Muscle layer of duodenum (tissue), 2 donors: ENCODE results near the gene SLC22A3.
"Not testable (repeated sequence)": the region's sequence is repeated elsewhere in the genome, so short reads cannot be mapped to it uniquely, and the experiment has no call there.

Source experiments
- H3K27ac ChIP-seq: one replicate; pipeline ENCODE4 v1.7.0; 2013; ENCODE audit warnings: mild to moderate bottlenecking, low read length
- H3K27me3 ChIP-seq: one replicate; pipeline ENCODE4 v1.7.0; 2013; ENCODE audit warnings: low read depth, mild to moderate bottlenecking, control low read depth, low read length
- H3K36me3 ChIP-seq, 2 donors: one replicate each; pipeline ENCODE4 v1.7.0; 2013; ENCODE audit warnings: low read length in 2 of 2, control low read depth in 1 of 2, mild to moderate bottlenecking in 1 of 2; ENCODE audit not compliant: insufficient read depth in 2 of 2, control insufficient read depth in 1 of 2
- H3K4me1 ChIP-seq, 2 donors: one replicate each; pipeline ENCODE4 v1.7.0; 2013; ENCODE audit warnings: low read length in 2 of 2, mild to moderate bottlenecking in 2 of 2, control low read depth in 1 of 2, moderate library complexity in 1 of 2; ENCODE audit not compliant: insufficient read depth in 2 of 2, control insufficient read depth in 1 of 2
- H3K4me3 ChIP-seq, 2 donors: one replicate each; pipeline ENCODE4 v1.7.0; 2013; ENCODE audit warnings: low read length in 2 of 2, low read depth in 1 of 2, mild to moderate bottlenecking in 1 of 2
- H3K9me3 ChIP-seq, 2 donors: one replicate each; pipeline ENCODE4 v1.7.0; 2013; ENCODE audit warnings: low read length in 2 of 2, control low read depth in 1 of 2, mild to moderate bottlenecking in 1 of 2; ENCODE audit not compliant: control insufficient read depth in 1 of 2
- donor health status: healthy.

The SLC22A3 gene

DNA sequence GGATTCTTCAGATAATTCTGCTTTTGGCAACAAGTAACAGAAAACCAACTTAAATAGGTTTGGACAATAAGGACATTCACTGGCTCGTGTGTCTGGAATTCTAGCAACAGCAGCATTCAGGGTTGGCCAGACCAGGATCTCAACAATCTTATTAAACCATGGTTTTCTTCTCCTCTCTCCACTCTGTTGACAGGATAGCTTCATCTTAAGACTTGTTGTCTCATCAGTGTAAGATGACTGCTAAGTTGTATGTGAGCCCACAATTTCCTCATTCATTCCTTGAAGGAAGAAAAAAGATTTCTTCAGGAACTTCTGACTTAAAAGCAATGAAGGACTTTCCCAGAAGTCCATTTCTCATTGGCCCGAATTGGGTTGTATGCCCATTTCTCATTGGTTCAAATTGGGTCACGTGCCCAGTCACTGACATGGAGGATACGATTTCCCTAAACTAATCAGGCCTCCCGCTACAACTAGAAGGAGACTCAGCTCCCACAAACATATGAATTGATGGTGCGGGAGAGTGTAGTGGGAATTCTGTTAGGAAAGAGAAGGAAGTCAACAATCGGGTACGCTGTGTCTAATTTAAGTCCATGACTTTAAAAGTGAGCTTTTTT lies 83.7 kb downstream of the SLC22A3 start:
- no peaks in the 10 kb centered on the region for H3K36me3 ChIP-seq
- no peaks in the 10 kb centered on the region for H3K9me3 ChIP-seq
- no peak overlapping the region for H3K27ac ChIP-seq
- H3K4me1 ChIP-seq = peaks cover 0 to 32% of the 10 kb centered on the region in 2 donors
- H3K4me3 ChIP-seq = peak overlapping the region in 1 of 2 donors; percentile 17
- no peaks in the 10 kb centered on the region for H3K27me3 ChIP-seq

DNA sequence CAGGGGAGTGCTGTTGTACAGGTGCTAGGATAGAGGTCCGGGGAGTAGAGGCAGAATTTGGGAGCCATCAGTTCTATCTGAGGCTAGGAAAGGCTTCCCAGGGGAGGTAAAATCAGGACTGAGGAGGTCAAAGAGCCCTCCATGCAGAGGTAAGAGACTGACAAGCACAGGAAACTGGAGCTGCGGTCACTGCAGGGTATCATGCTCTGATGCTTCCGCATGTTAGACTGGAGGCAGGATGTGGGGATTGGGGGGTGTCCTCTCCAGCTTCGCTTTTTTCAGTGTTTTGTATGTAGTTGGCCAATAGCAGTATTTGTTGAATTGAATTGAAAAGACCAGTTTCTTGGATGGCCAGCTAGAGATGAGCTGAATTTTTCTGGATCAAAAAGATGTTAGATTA lies 87.8 kb downstream of the SLC22A3 start:
- Histone ChIP-seq H3K4me3 (no peak overlapping the region), H3K27ac (no peak overlapping the region), H3K27me3 (no peaks in the 10 kb centered on the region), H3K4me1 (peaks cover 0 to 3% of the 10 kb centered on the region in 2 donors), H3K36me3 (no peaks in the 10 kb centered on the region), H3K9me3 (no peaks in the 10 kb centered on the region)

DNA sequence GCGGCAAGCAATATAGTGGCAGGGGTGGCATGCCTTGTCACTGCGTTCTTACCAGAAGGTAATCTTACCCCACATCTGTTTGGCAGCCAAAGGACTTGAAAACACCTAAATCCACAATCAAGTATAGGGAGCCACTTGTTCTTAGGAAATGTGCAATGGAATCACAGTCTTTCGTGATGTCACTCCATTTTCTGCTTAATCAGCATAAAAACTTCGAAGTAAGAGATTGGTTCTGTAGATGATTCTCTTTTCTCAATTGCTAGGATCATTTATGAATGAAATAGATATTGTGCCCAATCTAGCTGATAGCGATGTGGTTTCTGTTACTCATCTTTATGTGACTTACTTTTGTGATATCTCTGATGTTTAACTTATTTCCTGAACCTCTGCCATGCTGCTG lies 89.0 kb downstream of the SLC22A3 start:
- H3K9me3 ChIP-seq = no peaks in the 10 kb centered on the region
- no peaks in the 10 kb centered on the region for H3K27me3 ChIP-seq
- no peaks in the 10 kb centered on the region for H3K4me1 ChIP-seq
- H3K27ac ChIP-seq = no peak overlapping the region
- no peaks in the 10 kb centered on the region for H3K36me3 ChIP-seq
- H3K4me3 ChIP-seq = no peak overlapping the region

GRCh38 chr6:160437775-160438174 lies 89.6 kb downstream of the SLC22A3 start:
- no peak overlapping the region for H3K4me3 ChIP-seq
- H3K36me3 ChIP-seq = no peaks in the 10 kb centered on the region
- H3K9me3 ChIP-seq = no peaks in the 10 kb centered on the region
- no peaks in the 10 kb centered on the region for H3K4me1 ChIP-seq
- H3K27ac ChIP-seq = no peak overlapping the region
- H3K27me3 ChIP-seq = no peaks in the 10 kb centered on the region

DNA sequence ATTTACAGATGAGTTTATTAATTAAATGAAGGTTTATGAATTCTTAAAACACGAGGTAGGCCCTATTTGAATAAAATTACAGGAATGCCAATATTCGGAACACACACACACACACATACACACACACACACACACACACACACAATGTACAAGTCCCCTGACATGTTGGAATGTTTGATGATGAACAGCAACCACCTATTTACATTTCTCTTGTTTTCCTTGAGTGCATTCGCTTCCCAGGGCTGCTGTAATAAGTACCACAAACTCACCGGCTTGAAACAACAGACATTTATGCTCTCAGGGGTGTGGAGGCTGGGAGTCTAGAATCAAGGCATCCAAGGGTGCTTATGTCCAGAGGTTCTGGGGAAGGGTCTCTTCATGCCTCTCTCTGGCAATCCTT lies 90.3 kb downstream of the SLC22A3 start:
- H3K27me3 ChIP-seq = no peaks in the 10 kb centered on the region
- H3K4me3 ChIP-seq = no peak overlapping the region
- no peaks in the 10 kb centered on the region for H3K36me3 ChIP-seq
- no peaks in the 10 kb centered on the region for H3K9me3 ChIP-seq
- no peak overlapping the region for H3K27ac ChIP-seq
- no peaks in the 10 kb centered on the region for H3K4me1 ChIP-seq

- no peak overlapping the region for H3K27ac ChIP-seq
- no peaks in the 10 kb centered on the region for H3K36me3 ChIP-seq
- no peaks in the 10 kb centered on the region for H3K9me3 ChIP-seq
- no peak overlapping the region for H3K4me3 ChIP-seq
- no peaks in the 10 kb centered on the region for H3K27me3 ChIP-seq
- no peaks in the 10 kb centered on the region for H3K4me1 ChIP-seq
These were observed 91.6 kb downstream of the SLC22A3 start for GRCh38 chr6:160439751-160440150.

DNA sequence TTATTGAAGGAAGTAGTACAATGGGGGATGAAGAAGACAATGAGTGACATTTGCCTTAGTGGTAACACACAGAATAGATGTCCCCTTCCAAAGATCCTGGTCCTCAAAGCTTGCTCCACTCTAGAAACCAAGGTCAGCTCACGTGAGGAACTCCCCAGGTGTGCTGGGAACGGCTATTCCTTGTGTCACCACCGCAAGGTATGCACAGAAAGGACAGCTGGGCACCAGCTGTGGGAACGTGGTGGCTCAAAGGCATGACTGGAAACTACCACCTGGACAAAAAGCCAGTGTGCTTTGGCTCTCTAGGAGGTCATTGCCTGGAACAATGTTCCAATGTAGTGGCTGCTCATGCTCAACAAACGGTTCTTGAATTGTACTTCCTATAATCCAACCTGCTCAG lies 94.0 kb downstream of the SLC22A3 start:
- H3K27ac ChIP-seq = no peak overlapping the region
- H3K36me3 ChIP-seq = no peaks in the 10 kb centered on the region
- H3K27me3 ChIP-seq = no peaks in the 10 kb centered on the region
- H3K4me3 ChIP-seq = no peak overlapping the region
- H3K9me3 ChIP-seq = no peaks in the 10 kb centered on the region
- no peaks in the 10 kb centered on the region for H3K4me1 ChIP-seq

DNA sequence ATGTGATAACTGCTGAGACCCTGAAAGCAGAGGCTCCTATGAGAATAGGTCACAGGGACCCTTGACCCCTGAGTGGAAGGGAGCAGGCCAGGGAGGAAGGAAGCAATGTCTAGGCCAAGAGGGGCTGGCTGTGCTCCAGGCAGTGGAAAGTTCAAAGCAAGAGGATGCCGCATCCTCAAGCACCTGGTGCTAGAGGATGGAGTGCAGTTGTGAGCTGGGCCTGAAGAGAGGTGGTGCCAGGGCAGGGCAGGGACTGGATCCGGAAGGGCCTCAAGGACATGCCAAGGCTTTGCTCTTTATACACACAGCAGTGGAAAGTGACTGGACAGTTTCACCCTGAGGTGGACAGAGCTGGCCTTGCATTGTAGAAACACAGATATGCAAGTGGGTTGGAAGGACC lies 97.0 kb downstream of the SLC22A3 start:
- Histone ChIP-seq H3K36me3 (no peaks in the 10 kb centered on the region), H3K4me3 (no peak overlapping the region), H3K27ac (no peak overlapping the region)

GRCh38 chr6:160447350-160447749 lies 99.2 kb downstream of the SLC22A3 start:
- Histone ChIP-seq H3K9me3 (no peaks in the 10 kb centered on the region), H3K4me3 (no peak overlapping the region), H3K27me3 (no peaks in the 10 kb centered on the region), H3K27ac (no peak overlapping the region), H3K36me3 (no peaks in the 10 kb centered on the region), H3K4me1 (no peaks in the 10 kb centered on the region)

More for the DNA sequence above, 97.0 kb downstream of the SLC22A3 start:
- no peaks in the 10 kb centered on the region for H3K9me3 ChIP-seq
- no peaks in the 10 kb centered on the region for H3K27me3 ChIP-seq
- H3K4me1 ChIP-seq = no peaks in the 10 kb centered on the region

GRCh38 chr6:160449787-160450186 lies 101.6 kb downstream of the SLC22A3 start:
- not testable (repeated sequence) for H3K9me3 ChIP-seq, H3K4me3 ChIP-seq, H3K4me1 ChIP-seq, H3K27ac ChIP-seq, H3K36me3 ChIP-seq, H3K27me3 ChIP-seq

- Histone ChIP-seq H3K4me3 (no peak overlapping the region), H3K9me3 (no peaks in the 10 kb centered on the region), H3K4me1 (peaks cover 0 to 5% of the 10 kb centered on the region in 2 donors), H3K36me3 (no peaks in the 10 kb centered on the region), H3K27me3 (no peaks in the 10 kb centered on the region), H3K27ac (no peak overlapping the region)
These were observed 102.7 kb downstream of the SLC22A3 start for GRCh38 chr6:160450849-160451248.

GRCh38 chr6:160454303-160454702 lies 106.1 kb downstream of the SLC22A3 start:
- Histone ChIP-seq H3K27ac (no peak overlapping the region), H3K9me3 (no peaks in the 10 kb centered on the region), H3K36me3 (no peaks in the 10 kb centered on the region), H3K4me3 (no peak overlapping the region), H3K27me3 (no peaks in the 10 kb centered on the region), H3K4me1 (peaks cover 0 to 5% of the 10 kb centered on the region in 2 donors)
